Heart right ventricle (tissue), 16 donors: ENCODE results near the gene SEPTIN2. TPM values are rescaled to one million over a fixed set of nuclear protein-coding genes. Genes with fewer than 3 reads are reported as not detected.

Experiments
- ATAC-seq, 8 donors: fragments of 200-7000 bp; cut with Tn5 transposase; one replicate each; pipeline ENCODE4 v1.9.1; 2020; ENCODE audit warnings: mild to moderate bottlenecking in 8 of 8, moderate library complexity in 8 of 8, moderate number of reproducible peaks in 1 of 8
- DNase-seq, 2 donors: peaks; one replicate each; pipeline ENCODE4 v3.0.0-alpha.2; 2020
- H3K27ac ChIP-seq, 10 donors: fragments of 200-600 bp; sonication (generic) in 2 of 10; one replicate each; pipeline versions ENCODE4 v1.5.0 to v1.8.0; 2020 to 2022; ENCODE audit warnings: mild to moderate bottlenecking in 3 of 10
- H3K27me3 ChIP-seq, 7 donors: fragments of 200-600 bp; one replicate each; pipeline ENCODE4 v1.8.0; 2021 to 2022; ENCODE audit warnings: mild to moderate bottlenecking in 2 of 7
- H3K36me3 ChIP-seq, 9 donors: fragments of 200-600 bp; sonication (generic) in 1 of 9; one replicate each; pipeline versions ENCODE4 v1.5.0 to v1.8.0; 2020 to 2022; ENCODE audit warnings: mild to moderate bottlenecking in 2 of 9
- H3K4me1 ChIP-seq, 9 donors: fragments of 200-600 bp; sonication (generic) in 1 of 9; one replicate each; pipeline versions ENCODE4 v1.5.0 to v1.8.0; 2020 to 2022; ENCODE audit warnings: mild to moderate bottlenecking in 4 of 9
- H3K4me3 ChIP-seq, 10 donors: fragments of 200-600 bp; sonication (generic) in 2 of 10; one replicate each; pipeline versions ENCODE4 v1.5.0 to v1.8.0; 2020 to 2022; ENCODE audit warnings: mild to moderate bottlenecking in 7 of 10, moderate library complexity in 2 of 10
- H3K9me3 ChIP-seq, 11 donors: fragments of 200-600 bp in 10 of 11; sonication (generic) in 2 of 11; one replicate each; pipeline versions ENCODE4 v1.5.0 to v1.8.0; 2013 to 2022; ENCODE audit warnings: mild to moderate bottlenecking in 2 of 11, control low read depth in 1 of 11, moderate library complexity in 1 of 11
- CTCF ChIP-seq, 9 donors: fragments of 200-600 bp; sonication (generic) in 2 of 9; IDR thresholded peaks; one replicate each; pipeline versions ENCODE4 v1.5.0 to v1.8.0; 2021 to 2022; ENCODE audit warnings: antibody characterized with exemption in 9 of 9, mild to moderate bottlenecking in 5 of 9, moderate library complexity in 1 of 9
- WGBS, 2 donors: extraction: QIAGEN DNeasy Blood & Tissue Kit; methylation state at CpG; one replicate each; pipeline ENCODE4 v1.1.7; 2013; ENCODE audit warnings: inconsistent platforms in 1 of 2; 5-methylcytosine and 5-hydroxymethylcytosine counted together
- intact Hi-C, 10 donors: fragments of 100-400 bp; cut with DNase I; formaldehyde crosslinking; loops; one replicate each; pipeline versions ENCODE4 v1.11.1 to v1.14.2; 2022
- long read RNA-seq, 3 donors: library from polyadenylated mRNA; unstranded; transcript quantifications; one replicate each; pipeline ENCODE4 v2.0.0, GENCODE V29; 2020 to 2021
- polyA plus RNA-seq, 2 donors: library from polyadenylated mRNA; stranded (reverse); fragments of 200-250 nt; gene quantifications; one replicate each; pipeline ENCODE4 v1.2.3, GENCODE V29; 2013
- total RNA-seq, 10 donors: library from RNA; stranded (reverse); fragmentation: NEBNext Ultra II Directional in 3 of 10; extraction: Animal tissue kit (Norgen Biotek cat#: 25700) in 3 of 10; gene quantifications; one replicate each; pipeline versions ENCODE4 v1.2.1 to v1.2.4, GENCODE V29; 2021 to 2023
- donor health status: Arrhythmogenic right ventricular cardiomyopathy.
- donor health status: ischemic (EF 13 %, LVEDD 7.1; RV severe dilation, severe dysfunction).
- donor health status: healthy with polysubstance abuse.
- donor health status: DM: no; HTN: yes; CAD: no.
- donor health status: DM: no; HTN: no; CAD: no.
- donor health status: ischemic (EF 25% LVEDD 6.9; RV normal size, moderate dysfunction).
- donor health status: ischemic (EF 25% LVEDD 5.7; RV mildly dilated, moderate dysfunction).
- donor health status: healthy.
- donor health status: DM: yes; HTN: yes; CAD: no.
- donor health status: Ischemic cardiomyopathy.
- donor health status: ischemic (EF 35%, LVEDD 5.7; RV mildly dilated, moderate dysfunction).
- donor health status: nonischemic (EF 11% LVEDD 7.7; RV severe dilation, severe dysfunction).
- donor health status: DM: yes; HTN: yes; CAD: no.
- donor health status: PGD.
- donor health status: ischemic (EF 29% LVEDD 5.4; RV normal size, mild dysfunction).
- donor health status: nonischemic (EF 23%, LVEDD 6.1; RV moderate dilation, normal function).

Gene SEPTIN2
- 100 to 1,000 TPM; 177 to 249 (median 194) TPM for total RNA-seq
- polyA plus RNA-seq = 100 to 1,000 TPM; 100 to 128 TPM
- long read RNA-seq, donor 1, transcript SEPT2-204 (13 exons, 3,701 nt) = minor isoform, 25 of 348 reads
- long read RNA-seq, donor 1, transcript SEPT2-203 (13 exons, 3,315 nt) = major isoform, 227 of 348 reads
- long read RNA-seq, donor 1, transcript SEPT2-208 (12 exons, 3,267 nt) = minor isoform, 8 of 348 reads
- long read RNA-seq, donor 1, partial matches to known transcripts = 25 of 348 reads
- long read RNA-seq, donor 1, other reads (novel, unspliced or antisense) = 61 of 348 reads
- long read RNA-seq, donor 2, transcript SEPT2-208 (12 exons, 3,267 nt) = minor isoform, 9 of 380 reads
- long read RNA-seq, donor 2, transcript SEPT2-204 (13 exons, 3,701 nt) = minor isoform, 15 of 380 reads
- long read RNA-seq, donor 2, transcript SEPT2-203 (13 exons, 3,315 nt) = major isoform, 250 of 380 reads
- long read RNA-seq, donor 2, partial matches to known transcripts = 26 of 380 reads
- long read RNA-seq, donor 2, other reads (novel, unspliced or antisense) = 78 of 380 reads
- long read RNA-seq, donor 3, transcript SEPT2-208 (12 exons, 3,267 nt) = minor isoform, 19 of 1,058 reads
- long read RNA-seq, donor 3, transcript SEPT2-204 (13 exons, 3,701 nt) = minor isoform, 35 of 1,058 reads
- long read RNA-seq, donor 3, transcript SEPT2-203 (13 exons, 3,315 nt) = major isoform, 680 of 1,058 reads
- long read RNA-seq, donor 3, transcript SEPT2-206 (14 exons, 3,333 nt) = minor isoform, 5 of 1,058 reads
- long read RNA-seq, donor 3, partial matches to known transcripts = 123 of 1,058 reads
- long read RNA-seq, donor 3, other reads (novel, unspliced or antisense) = 192 of 1,058 reads

GRCh38 chr2:241315879-241316631 lies at the start of gene SEPTIN2:
TSS of gene SEPTIN2 (plus strand) at chr2:241315925. CDS start at chr2:241324233, 8,308 bp downstream.
- Histone ChIP-seq H3K4me1 (peaks cover 8 to 80% (median 67%) of the 10 kb centered on the region in 9 donors), H3K27me3 (no peaks in the 10 kb centered on the region), H3K36me3 (no peaks in the 10 kb centered on the region), H3K9me3 (no peaks in the 10 kb centered on the region), H3K27ac (peak within 1 kb of the TSS; percentile 89 to 99 (median 96)), H3K4me3 (peak within 1 kb of the TSS; percentile 68 to 93 (median 76))
- TF ChIP-seq CTCF (IDR thresholded peaks at IDR 0.05) = no peak
- ATAC-seq = peak; percentile 45 to 74 (median 56)
- intact Hi-C loops = loop anchor here in 5 of 10 donors (2.0 to 5.0 kb wide), 4 partner anchors 35 to 44 kb away; no protein-coding TSS in a partner anchor
- DNase-seq = peak in 1 of 2 donors; percentile 73
- 0 to 1% methylated on average over 72 to 74 of the region's 75 CpGs for WGBS, 2 donors

GRCh38 chr2:241267249-241268067 lies 48.3 kb upstream of the SEPTIN2 start:
- DNase-seq = no peak
- Histone ChIP-seq H3K4me3 (no peak overlapping the region), H3K4me1 (peaks cover 6 to 39% (median 28%) of the 10 kb centered on the region in 9 donors), H3K27ac (no peak overlapping the region), H3K27me3 (no peaks in the 10 kb centered on the region), H3K9me3 (no peaks in the 10 kb centered on the region), H3K36me3 (peaks cover 0 to 68% (median 38%) of the 10 kb centered on the region in 9 donors)
- ATAC-seq = no peak
- 82 to 88% methylated on average over 12 of the region's 12 CpGs for WGBS, 2 donors
- intact Hi-C loops = loop anchor here in 1 of 10 donors (5.0 kb wide), 1 partner anchor 85 kb away; no protein-coding TSS in a partner anchor
- no peak for TF ChIP-seq CTCF (IDR thresholded peaks at IDR 0.05)

- H3K36me3 ChIP-seq = peaks cover 0 to 59% (median 30%) of the 10 kb centered on the region in 9 donors
- WGBS, 2 donors = 64 to 66% methylated on average over 7 of the region's 7 CpGs
- no peak for TF ChIP-seq CTCF (IDR thresholded peaks at IDR 0.05)
- no peak overlapping the region for H3K27ac ChIP-seq
- intact Hi-C loops = loop anchor here in 1 of 10 donors (5.0 kb wide), 1 partner anchor 84 kb away; no protein-coding TSS in a partner anchor
- DNase-seq = no peak
- no peaks in the 10 kb centered on the region for H3K27me3 ChIP-seq
- H3K4me3 ChIP-seq = no peak overlapping the region
- peaks cover 6 to 43% (median 32%) of the 10 kb centered on the region in 9 donors for H3K4me1 ChIP-seq
- H3K9me3 ChIP-seq = no peaks in the 10 kb centered on the region
- no peak for ATAC-seq
Measured at GRCh38 chr2:241268306-241268705, 47.4 kb upstream of the SEPTIN2 start.
